B cell (primary cell): ENCODE data around the gene OLFM2. TPM values are rescaled to one million over a fixed set of nuclear protein-coding genes. Genes with fewer than 3 reads are reported as not detected.

Experiments
- polyA plus RNA-seq: library from polyadenylated mRNA; depleted of rRNA; stranded (reverse); fragments of >200 nt; gene quantifications from 2 replicates; pipeline ENCODE4 v1.2.3, GENCODE V29; 2012
- small RNA-seq: library from RNA; depleted of rRNA; stranded (forward); fragments of <200 nt; gene quantifications from one replicate; pipeline ENCODE3, GENCODE V24; 2012; ENCODE audit warnings: low replicate concordance, low read depth; ENCODE audit not compliant: insufficient read length
- total RNA-seq, 2 donors: library from RNA; stranded (reverse); fragments of 120-200 nt in 1 of 2; gene quantifications; 1 replicate in 1 of 2; 2 replicates in 1 of 2; pipeline versions ENCODE4 v1.2.3 to v1.2.4, GENCODE V29; 2013 to 2022

OLFM2 gene
- total and polyA plus RNA-seq, 2 donors (not counting 1 experiment from before 2014, with no cell fraction given): 0.15 TPM; not detected in 1

Small RNAs within 50 kb of the gene (small RNA-seq; reads per million reads assigned to genes)
- gene RF00156: not detected

Other genes starting within 250 kb of the OLFM2 start
- 18.2 and 24.5 TPM in 2 replicates for gene ZNF846, start 167.8 kb downstream of the OLFM2 start, total RNA-seq
- gene ZNF846, start 167.8 kb downstream of the OLFM2 start, polyA plus RNA-seq: 7.2 and 8.8 TPM in 2 replicates
- 41.5 and 41.6 TPM in 2 replicates for gene FBXL12, start 117.4 kb downstream of the OLFM2 start, total RNA-seq
- 79.4 and 96.5 TPM in 2 replicates for gene FBXL12, start 117.4 kb downstream of the OLFM2 start, polyA plus RNA-seq
- 154 and 183 TPM in 2 replicates for gene UBL5, start 108.6 kb downstream of the OLFM2 start, total RNA-seq
- 315 and 443 TPM in 2 replicates for gene UBL5, start 108.6 kb downstream of the OLFM2 start, polyA plus RNA-seq
- gene PIN1, start 101.2 kb downstream of the OLFM2 start, total RNA-seq: 58.5 and 58.9 TPM in 2 replicates
- gene PIN1, start 101.2 kb downstream of the OLFM2 start, polyA plus RNA-seq: 79.1 and 99.0 TPM in 2 replicates
- not detected in 2 replicates for gene COL5A3, start 74.0 kb upstream of the OLFM2 start, total RNA-seq
- gene COL5A3, start 74.0 kb upstream of the OLFM2 start, polyA plus RNA-seq: 0.01 and 0.04 TPM in 2 replicates
- gene RDH8, start 77.0 kb upstream of the OLFM2 start, total RNA-seq: not detected in 2 replicates
- gene RDH8, start 77.0 kb upstream of the OLFM2 start, polyA plus RNA-seq: not detected in 2 replicates
- 95.8 and 109 TPM in 2 replicates for gene SHFL, start 149.8 kb upstream of the OLFM2 start, total RNA-seq
- 176 and 205 TPM in 2 replicates for gene SHFL, start 149.8 kb upstream of the OLFM2 start, polyA plus RNA-seq
- 18.1 and 20.3 TPM in 2 replicates for gene ANGPTL6, start 166.2 kb upstream of the OLFM2 start, total RNA-seq
- gene ANGPTL6, start 166.2 kb upstream of the OLFM2 start, polyA plus RNA-seq: 13.2 and 23.5 TPM in 2 replicates
- gene PPAN, start 169.8 kb upstream of the OLFM2 start, total RNA-seq: 80.5 and 88.0 TPM in 2 replicates
- gene PPAN, start 169.8 kb upstream of the OLFM2 start, polyA plus RNA-seq: 42.2 and 51.0 TPM in 2 replicates
- gene P2RY11, start 175.2 kb upstream of the OLFM2 start, total RNA-seq: 27.1 and 28.3 TPM in 2 replicates
- 25.8 and 29.7 TPM in 2 replicates for gene P2RY11, start 175.2 kb upstream of the OLFM2 start, polyA plus RNA-seq
- gene EIF3G, start 183.4 kb upstream of the OLFM2 start, total RNA-seq: 261 and 270 TPM in 2 replicates
- 295 and 308 TPM in 2 replicates for gene EIF3G, start 183.4 kb upstream of the OLFM2 start, polyA plus RNA-seq